ENCODE measurements around the gene CD84. TPM values are rescaled to one million over a fixed set of nuclear protein-coding genes. Genes with fewer than 3 reads are reported as not detected.
"Not testable (repeated sequence)": the region's sequence is repeated elsewhere in the genome, so short reads cannot be mapped to it uniquely, and the experiment has no call there.

CD84 gene
- total RNA-seq, 2 experiments from 2014 or later: 22.2 to 23.4 TPM

DNA sequence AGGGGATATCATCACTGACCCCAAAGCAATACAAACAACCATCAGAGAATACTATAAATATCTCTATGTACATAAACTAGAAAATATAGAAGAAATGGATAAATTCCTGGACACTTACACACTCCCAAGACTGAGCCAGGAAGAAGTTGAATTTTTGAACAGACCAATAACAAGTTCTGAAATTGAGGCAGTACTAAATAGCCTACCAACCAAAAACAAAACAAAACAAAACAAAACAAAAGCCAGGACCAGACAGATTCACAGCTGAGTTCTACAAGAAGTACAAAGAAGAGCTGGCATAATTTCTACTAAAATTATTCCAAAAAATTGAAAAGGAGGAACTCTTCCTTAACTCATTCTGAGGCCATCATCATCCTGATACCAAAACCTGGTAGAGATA is 18.5 kb downstream of the CD84 start:
- peaks cover 18% of the 10 kb centered on the region for H3K4me1 ChIP-seq (ENCODE audit: insufficient read depth, low read length, poor library complexity, severe bottlenecking)
- DNase-seq (ENCODE audit: low spot score): no peak
- H3K36me3 ChIP-seq (ENCODE audit: insufficient read depth, low read length): peaks cover 86% of the 10 kb centered on the region
- no peaks in the 10 kb centered on the region for H3K9me2 ChIP-seq (ENCODE audit: insufficient read depth, low read length)
- H4K20me1 ChIP-seq (ENCODE audit: insufficient read depth, low read length): no peaks in the 10 kb centered on the region
- intact Hi-C loops (cut with micrococcal nuclease; ENCODE audit: unreplicated experiment): no loop called here
- no TSS peak for BruUV-seq (replicated peaks)
- TF ChIP-seq CTCF (conservative IDR thresholded peaks at IDR 0.05; ENCODE audit: low read length) (no peak), EZH2phosphoT487 (IDR thresholded peaks at IDR 0.05; ENCODE audit: borderline replicate concordance, low read depth, low read length) (no peak)
- no peak overlapping the region for H3K4me2 ChIP-seq (ENCODE audit: low read length)
- no peak overlapping the region for H3K27ac ChIP-seq (ENCODE audit: low read depth, low read length, poor library complexity, severe bottlenecking)
- CTCF ChIA-PET (ENCODE audit: unreplicated experiment): no interaction called here
- peaks cover 43% of the 10 kb centered on the region; the same call in 1 of the 2 replicates for H3K79me2 ChIP-seq (ENCODE audit: insufficient read depth, low read depth, low read length)
- H3K9me3 ChIP-seq (ENCODE audit: low read length): peaks cover 38% of the 10 kb centered on the region; the same call in 1 of the 2 replicates
- POLR2A ChIA-PET: interaction anchor here (1.3 kb wide), 1 partner anchor 14 kb away, joined by 3 read pairs; no protein-coding TSS in a partner anchor
- H3K4me3 ChIP-seq (ENCODE audit: low read depth, low read length, poor library complexity, severe bottlenecking): no peak overlapping the region
- no peak overlapping the region for H2AFZ ChIP-seq (ENCODE audit: low read length)

GRCh38 chr1:160560045-160560705 is 19.1 kb downstream of the CD84 start:
- POLR2A ChIA-PET: interaction anchor here (0.6 to 1.3 kb wide), 2 partner anchors 15 to 46 kb away, joined by 3 read pairs; no protein-coding TSS in a partner anchor
- intact Hi-C loops (cut with micrococcal nuclease; ENCODE audit: unreplicated experiment): no loop called here

DNA sequence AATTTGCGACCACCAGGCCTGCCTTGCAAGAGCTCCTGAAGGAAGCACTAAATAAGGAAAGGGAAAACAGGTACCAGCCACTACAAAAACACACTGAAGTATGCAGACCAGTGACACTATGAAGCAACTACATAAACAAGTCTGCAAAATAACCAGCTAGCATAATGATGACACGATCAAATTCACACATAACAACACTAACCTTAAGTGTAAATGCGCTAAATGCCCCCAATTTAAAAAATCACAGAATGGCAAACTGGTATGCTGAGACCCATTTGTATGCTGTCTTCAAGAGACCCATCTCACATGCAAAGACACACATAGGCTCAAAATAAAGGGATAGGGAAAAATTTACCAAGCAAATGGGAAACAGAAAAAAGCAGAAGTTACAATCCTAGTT is 19.9 kb downstream of the CD84 start:
- H4K20me1 ChIP-seq (ENCODE audit: insufficient read depth, low read length); H2AFZ ChIP-seq (ENCODE audit: low read length); H3K4me3 ChIP-seq (ENCODE audit: low read depth, low read length, poor library complexity, severe bottlenecking); H3K4me2 ChIP-seq (ENCODE audit: low read length); intact Hi-C loops (cut with micrococcal nuclease; ENCODE audit: unreplicated experiment); CTCF ChIA-PET (ENCODE audit: unreplicated experiment); BruUV-seq (replicated peaks); H3K27ac ChIP-seq (ENCODE audit: low read depth, low read length, poor library complexity, severe bottlenecking); H3K9me2 ChIP-seq (ENCODE audit: insufficient read depth, low read length); DNase-seq (ENCODE audit: low spot score): not testable (repeated sequence)
- Histone ChIP-seq H3K4me1 (ENCODE audit: insufficient read depth, low read length, poor library complexity, severe bottlenecking) (peaks cover 11% of the 10 kb centered on the region), H3K79me2 (ENCODE audit: insufficient read depth, low read depth, low read length) (peaks cover 46% of the 10 kb centered on the region; the same call in 1 of the 2 replicates), H3K9me3 (ENCODE audit: low read length) (peaks cover 37% of the 10 kb centered on the region; the same call in 1 of the 2 replicates), H3K36me3 (ENCODE audit: insufficient read depth, low read length) (peaks cover 80% of the 10 kb centered on the region)
- POLR2A ChIA-PET: interaction anchor here (0.6 to 1.3 kb wide), 4 partner anchors 8 to 45 kb away, joined by 3 read pairs; no protein-coding TSS in a partner anchor

More at GRCh38 chr1:160560045-160560705, 19.1 kb downstream of the CD84 start:
- Histone ChIP-seq H4K20me1 (ENCODE audit: insufficient read depth, low read length) (no peaks in the 10 kb centered on the region), H3K4me2 (ENCODE audit: low read length) (no peak overlapping the region), H2AFZ (ENCODE audit: low read length) (no peak overlapping the region), H3K4me3 (ENCODE audit: low read depth, low read length, poor library complexity, severe bottlenecking) (no peak overlapping the region), H3K36me3 (ENCODE audit: insufficient read depth, low read length) (peaks cover 87% of the 10 kb centered on the region), H3K27ac (ENCODE audit: low read depth, low read length, poor library complexity, severe bottlenecking) (no peak overlapping the region), H3K9me2 (ENCODE audit: insufficient read depth, low read length) (no peaks in the 10 kb centered on the region), H3K79me2 (ENCODE audit: insufficient read depth, low read depth, low read length) (peaks cover 43% of the 10 kb centered on the region; the same call in 1 of the 2 replicates), H3K4me1 (ENCODE audit: insufficient read depth, low read length, poor library complexity, severe bottlenecking) (peaks cover 11% of the 10 kb centered on the region), H3K9me3 (ENCODE audit: low read length) (peaks cover 38% of the 10 kb centered on the region; the same call in 1 of the 2 replicates)
- TF ChIP-seq CTCF (conservative IDR thresholded peaks at IDR 0.05; ENCODE audit: low read length) (no peak), EZH2phosphoT487 (IDR thresholded peaks at IDR 0.05; ENCODE audit: borderline replicate concordance, low read depth, low read length) (no peak)
- no TSS peak for BruUV-seq (replicated peaks)
- no peak for DNase-seq (ENCODE audit: low spot score)
- CTCF ChIA-PET (ENCODE audit: unreplicated experiment): no interaction called here

Measured in OCI-LY7 (cell line).